Prostate gland (tissue), 2 donors: ENCODE data around the gene OR10J5. TPM values are rescaled to one million over a fixed set of nuclear protein-coding genes. Genes with fewer than 3 reads are reported as not detected.
"Not testable (repeated sequence)": the region's sequence is repeated elsewhere in the genome, so short reads cannot be mapped to it uniquely, and the experiment has no call there.

Source experiments
- DNase-seq: peaks from one replicate; pipeline ENCODE4 v3.0.0-alpha.2; 2019; ENCODE audit warnings: low spot score
- H3K27ac ChIP-seq, 2 donors: fragments of 200-600 bp; sonication (generic); 2 replicates each; pipeline ENCODE4 v1.5.1; 2017 to 2019
- H3K27me3 ChIP-seq: fragments of 200-600 bp; sonication (generic); replicated peaks from 2 replicates; pipeline ENCODE4 v1.5.1; 2019; ENCODE audit not compliant: insufficient read depth
- H3K36me3 ChIP-seq, 2 donors: fragments of 200-600 bp; sonication (generic); 1 replicate in 1 of 2; 2 replicates in 1 of 2; pipeline versions ENCODE4 v1.5.1 to v1.8.1; 2017 to 2019
- H3K4me1 ChIP-seq: fragments of 200-600 bp; sonication (generic); replicated peaks from 2 replicates; pipeline ENCODE4 v1.5.1; 2019
- H3K4me3 ChIP-seq, 2 donors: fragments of 200-600 bp; sonication (generic); 2 replicates each; pipeline ENCODE4 v1.5.1; 2017 to 2019
- H3K9me3 ChIP-seq: fragments of 200-600 bp; sonication (generic); 2 replicates; pipeline ENCODE4 v1.5.1; 2017
- POLR2A ChIP-seq: fragments of 450-650 bp; IDR thresholded peaks from one replicate; pipeline ENCODE4 v1.6.1; 2016; ENCODE audit warnings: antibody characterized with exemption, mild to moderate bottlenecking
- POLR2AphosphoS5 ChIP-seq: sonication (generic); formaldehyde crosslinking; IDR thresholded peaks from one replicate; pipeline ENCODE4 v1.6.1; 2017; ENCODE audit warnings: antibody characterized with exemption
- WGBS: methylation state at CpG from one replicate; pipeline ENCODE4 v1.1.5; 2018; 5-methylcytosine and 5-hydroxymethylcytosine counted together
- intact Hi-C: fragments of 100-400 bp; cut with DNase I; formaldehyde crosslinking; loops from one replicate; pipeline ENCODE4 v1.14.2; 2022
- total RNA-seq, 2 donors: library from RNA; depleted of rRNA; stranded (reverse); fragments of >200 nt; gene quantifications; one replicate each; pipeline ENCODE4 v1.1.0, GENCODE V29; 2016
- TF ChIP-seq, protein P1 (sequence below), 4 experiments: fragments of 200-600 bp in 2 of 4; fragments of 450-650 bp in 2 of 4; sonication (generic) in 2 of 4; IDR thresholded peaks; 1 replicate in 3 of 4; 2 replicates in 1 of 4; pipeline ENCODE4 v1.5.1; 2016 to 2019; ENCODE audit warnings: antibody characterized with exemption in 4 of 4, mild to moderate bottlenecking in 2 of 4, moderate library complexity in 2 of 4

The OR10J5 gene
- total RNA-seq, 2 donors from 2014 or later, result not detected

GRCh38 chr1:159554261-159554660 lies 18.5 kb upstream of the OR10J5 start:
- WGBS, result 58% methylated on average over 3 of the region's 3 CpGs
- H3K4me3 ChIP-seq, result no peak overlapping the region
- intact Hi-C loops, result no loop called here
- H3K4me1 ChIP-seq, result no peaks in the 10 kb centered on the region
- H3K36me3 ChIP-seq, result no peaks in the 10 kb centered on the region
- H3K9me3 ChIP-seq, result no peaks in the 10 kb centered on the region
- DNase-seq, result no peak
- no peak overlapping the region for H3K27ac ChIP-seq
- no peaks in the 10 kb centered on the region for H3K27me3 ChIP-seq
- no peak for TF ChIP-seq POLR2A
- TF ChIP-seq, protein P1, sequence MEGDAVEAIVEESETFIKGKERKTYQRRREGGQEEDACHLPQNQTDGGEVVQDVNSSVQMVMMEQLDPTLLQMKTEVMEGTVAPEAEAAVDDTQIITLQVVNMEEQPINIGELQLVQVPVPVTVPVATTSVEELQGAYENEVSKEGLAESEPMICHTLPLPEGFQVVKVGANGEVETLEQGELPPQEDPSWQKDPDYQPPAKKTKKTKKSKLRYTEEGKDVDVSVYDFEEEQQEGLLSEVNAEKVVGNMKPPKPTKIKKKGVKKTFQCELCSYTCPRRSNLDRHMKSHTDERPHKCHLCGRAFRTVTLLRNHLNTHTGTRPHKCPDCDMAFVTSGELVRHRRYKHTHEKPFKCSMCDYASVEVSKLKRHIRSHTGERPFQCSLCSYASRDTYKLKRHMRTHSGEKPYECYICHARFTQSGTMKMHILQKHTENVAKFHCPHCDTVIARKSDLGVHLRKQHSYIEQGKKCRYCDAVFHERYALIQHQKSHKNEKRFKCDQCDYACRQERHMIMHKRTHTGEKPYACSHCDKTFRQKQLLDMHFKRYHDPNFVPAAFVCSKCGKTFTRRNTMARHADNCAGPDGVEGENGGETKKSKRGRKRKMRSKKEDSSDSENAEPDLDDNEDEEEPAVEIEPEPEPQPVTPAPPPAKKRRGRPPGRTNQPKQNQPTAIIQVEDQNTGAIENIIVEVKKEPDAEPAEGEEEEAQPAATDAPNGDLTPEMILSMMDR (IDR thresholded peaks at IDR 0.05), result no peak

DNA sequence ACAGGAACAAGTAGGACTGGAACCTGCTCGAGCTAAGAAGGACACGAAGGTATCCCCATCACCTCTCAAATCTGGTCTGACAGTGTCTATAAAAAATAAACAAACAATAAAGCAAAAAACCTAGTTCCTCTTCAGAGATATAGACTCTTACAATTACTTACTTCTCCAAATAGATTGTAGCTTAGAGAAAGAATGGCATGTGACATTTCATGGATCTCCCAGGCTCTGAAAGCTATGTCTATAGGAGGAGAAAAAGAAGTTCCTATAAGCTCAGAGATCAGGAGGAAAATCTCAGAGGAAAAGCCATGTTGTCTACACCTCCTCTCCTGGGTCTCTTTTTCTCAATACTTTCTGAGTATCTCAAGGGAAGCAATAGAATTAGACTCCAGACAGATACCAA lies 12.3 kb upstream of the OR10J5 start:
- TF ChIP-seq POLR2A, result no peak
- no peak for TF ChIP-seq POLR2AphosphoS5
- TF ChIP-seq, protein P1 (IDR thresholded peaks at IDR 0.05), result no peak
- intact Hi-C loops, result no loop called here
- 61% methylated on average over 2 of the region's 2 CpGs for WGBS
- Histone ChIP-seq H3K27ac (no peak overlapping the region), H3K4me1 (no peaks in the 10 kb centered on the region), H3K36me3 (no peaks in the 10 kb centered on the region), H3K27me3 (no peaks in the 10 kb centered on the region), H3K4me3 (no peak overlapping the region), H3K9me3 (no peaks in the 10 kb centered on the region)
- DNase-seq, result no peak

DNA sequence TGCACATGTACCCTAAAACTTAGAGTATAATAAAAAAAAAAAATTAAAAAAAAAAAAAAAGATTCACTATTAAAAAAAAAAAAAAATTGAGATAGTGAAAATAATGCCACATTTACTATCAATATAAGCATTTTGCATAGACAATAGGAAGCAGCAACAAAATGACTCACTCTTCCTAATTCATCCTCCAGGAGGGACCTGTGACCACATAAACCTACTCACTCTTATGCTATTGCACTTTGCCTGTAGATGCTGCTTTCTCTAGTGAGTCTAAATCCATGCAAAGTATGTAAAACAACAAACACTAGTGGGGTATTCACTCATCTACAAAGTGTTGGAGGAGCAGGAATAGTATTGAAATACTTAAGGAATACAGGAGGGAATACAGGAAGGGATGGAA lies 2.9 kb downstream of the OR10J5 start:
- TF ChIP-seq POLR2AphosphoS5 (no peak), POLR2A (no peak)
- TF ChIP-seq, protein P1 (IDR thresholded peaks at IDR 0.05), result no peak
- DNase-seq, result no peak
- H3K27me3 ChIP-seq, result no peaks in the 10 kb centered on the region

DNA sequence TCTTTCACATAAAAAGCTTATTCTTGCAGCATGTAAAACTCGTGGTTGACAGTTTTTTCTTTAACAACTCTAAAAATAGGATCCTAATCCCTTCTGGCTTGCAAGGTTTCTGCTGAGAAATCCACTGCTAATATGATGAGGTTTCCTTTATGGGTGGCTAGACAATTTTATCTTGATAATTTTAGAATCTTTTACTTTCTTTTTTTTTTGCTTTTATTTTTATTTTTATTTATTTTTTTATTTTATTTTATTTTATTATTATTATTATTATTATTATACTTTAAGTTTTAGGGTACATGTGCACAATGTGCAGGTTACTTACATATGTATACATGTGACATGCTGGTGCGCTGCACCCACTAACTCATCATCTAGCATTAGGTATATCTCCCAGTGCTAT lies 11.0 kb downstream of the OR10J5 start:
- H3K36me3 ChIP-seq, H3K27me3 ChIP-seq, H3K4me1 ChIP-seq, intact Hi-C loops, H3K9me3 ChIP-seq, H3K27ac ChIP-seq, H3K4me3 ChIP-seq, DNase-seq: not testable (repeated sequence)
- 65% methylated on average over 2 of the region's 2 CpGs for WGBS

More for the DNA sequence above, 2.9 kb downstream of the OR10J5 start:
- Histone ChIP-seq H3K4me3 (no peak overlapping the region), H3K36me3 (no peaks in the 10 kb centered on the region), H3K4me1 (no peaks in the 10 kb centered on the region), H3K27ac (no peak overlapping the region), H3K9me3 (no peaks in the 10 kb centered on the region)
- intact Hi-C loops, result no loop called here

DNA sequence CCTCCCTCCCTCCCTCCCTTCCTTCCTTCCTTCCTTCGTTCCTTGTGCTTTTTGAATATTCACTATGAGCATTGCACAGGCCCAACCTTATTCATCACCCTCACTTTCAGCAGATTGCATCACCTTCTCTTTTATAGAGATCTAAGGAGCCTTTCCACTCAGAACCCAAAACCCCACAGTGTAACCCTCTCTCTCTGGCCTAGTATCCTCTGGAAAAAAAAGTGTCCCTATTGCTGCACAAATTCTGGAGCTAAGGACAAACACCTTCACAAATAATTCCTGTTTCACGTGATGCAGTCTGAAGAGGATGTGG lies 25.6 kb downstream of the OR10J5 start:
- intact Hi-C loops, result no loop called here
- 79% methylated on average over 2 of the region's 2 CpGs for WGBS

More for the DNA sequence above, 25.6 kb downstream of the OR10J5 start:
- H3K4me3 ChIP-seq, result no peak overlapping the region
- TF ChIP-seq, protein P1 (IDR thresholded peaks at IDR 0.05), result no peak
- no peak for TF ChIP-seq POLR2AphosphoS5
- TF ChIP-seq POLR2A, result no peak
- no peak overlapping the region for H3K27ac ChIP-seq
- DNase-seq, result no peak
- no peaks in the 10 kb centered on the region for H3K27me3 ChIP-seq
- H3K4me1 ChIP-seq, result no peaks in the 10 kb centered on the region
- no peaks in the 10 kb centered on the region for H3K36me3 ChIP-seq
- H3K9me3 ChIP-seq, result no peaks in the 10 kb centered on the region
